ENCODE results near the gene ARHGEF2.

ARHGEF2 gene

DNA sequence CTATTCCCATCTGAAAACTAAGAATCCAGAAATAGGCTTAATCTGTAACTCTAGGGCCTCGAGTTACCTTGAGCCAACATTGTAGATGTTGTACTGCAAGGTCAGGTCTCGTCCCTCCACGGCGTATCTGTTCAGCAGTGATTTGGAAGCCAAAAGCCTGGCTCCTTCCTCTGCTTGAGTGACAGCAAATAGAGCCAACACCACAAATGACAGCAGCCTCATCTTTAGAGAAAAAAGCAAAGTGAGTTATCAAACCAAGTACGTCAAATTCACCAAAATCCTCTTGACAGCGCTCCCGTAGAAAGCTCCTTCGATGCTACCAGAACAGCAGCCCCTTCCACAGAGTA, 41.6 kb upstream of the ARHGEF2 start:
- peak overlapping the region; percentile 92 for H3K4me3 ChIP-seq (ENCODE audit: low read depth, low read length)
- TF ChIP-seq, protein P1, sequence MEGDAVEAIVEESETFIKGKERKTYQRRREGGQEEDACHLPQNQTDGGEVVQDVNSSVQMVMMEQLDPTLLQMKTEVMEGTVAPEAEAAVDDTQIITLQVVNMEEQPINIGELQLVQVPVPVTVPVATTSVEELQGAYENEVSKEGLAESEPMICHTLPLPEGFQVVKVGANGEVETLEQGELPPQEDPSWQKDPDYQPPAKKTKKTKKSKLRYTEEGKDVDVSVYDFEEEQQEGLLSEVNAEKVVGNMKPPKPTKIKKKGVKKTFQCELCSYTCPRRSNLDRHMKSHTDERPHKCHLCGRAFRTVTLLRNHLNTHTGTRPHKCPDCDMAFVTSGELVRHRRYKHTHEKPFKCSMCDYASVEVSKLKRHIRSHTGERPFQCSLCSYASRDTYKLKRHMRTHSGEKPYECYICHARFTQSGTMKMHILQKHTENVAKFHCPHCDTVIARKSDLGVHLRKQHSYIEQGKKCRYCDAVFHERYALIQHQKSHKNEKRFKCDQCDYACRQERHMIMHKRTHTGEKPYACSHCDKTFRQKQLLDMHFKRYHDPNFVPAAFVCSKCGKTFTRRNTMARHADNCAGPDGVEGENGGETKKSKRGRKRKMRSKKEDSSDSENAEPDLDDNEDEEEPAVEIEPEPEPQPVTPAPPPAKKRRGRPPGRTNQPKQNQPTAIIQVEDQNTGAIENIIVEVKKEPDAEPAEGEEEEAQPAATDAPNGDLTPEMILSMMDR (IDR thresholded peaks at IDR 0.05; ENCODE audit: borderline replicate concordance, insufficient read depth, low read depth, low read length), result no peak

- no peak overlapping the region for H3K4me3 ChIP-seq (ENCODE audit: low read depth, low read length)
- TF ChIP-seq, protein P1 (IDR thresholded peaks at IDR 0.05; ENCODE audit: borderline replicate concordance, insufficient read depth, low read depth, low read length), result no peak
These were observed 36.5 kb upstream of the ARHGEF2 start for GRCh38 chr1:156014829-156015228.

DNA sequence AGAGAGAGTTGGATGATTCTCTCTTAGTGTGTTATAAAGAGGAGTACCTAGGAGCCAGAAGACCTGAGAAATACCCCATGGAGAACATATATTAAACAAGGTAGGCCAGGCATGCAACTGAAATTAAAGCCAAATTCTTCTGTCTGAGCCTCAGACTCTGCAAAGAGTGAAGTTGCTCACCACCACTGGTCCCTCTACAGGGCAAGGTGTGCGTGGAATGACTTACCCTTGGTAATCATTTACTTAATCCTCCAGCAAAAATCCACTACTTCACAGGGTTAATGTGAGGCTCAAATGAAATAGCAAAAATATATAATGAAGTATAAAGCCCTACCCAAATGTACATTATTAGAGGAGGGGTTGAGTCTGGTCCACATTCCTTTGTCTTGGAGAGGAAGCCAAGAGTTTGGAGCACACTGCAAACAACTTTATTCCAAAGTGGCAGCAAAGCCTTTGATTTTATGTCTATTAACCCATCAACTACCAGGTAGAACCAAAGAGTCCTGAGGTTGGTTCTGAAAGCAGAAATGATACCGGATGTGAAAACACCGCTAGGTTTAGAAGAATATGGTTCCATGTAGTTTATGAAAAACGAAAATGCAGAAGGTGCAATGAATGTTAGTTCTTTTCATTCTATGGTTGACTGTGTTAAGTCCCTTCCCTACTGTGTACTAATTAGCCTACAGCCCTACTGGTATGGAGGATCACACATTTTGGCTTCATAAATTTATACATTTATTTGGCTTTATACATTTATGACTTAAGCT, 33.9 kb upstream of the ARHGEF2 start:
- no peak overlapping the region for H3K4me3 ChIP-seq (ENCODE audit: low read depth, low read length)
- TF ChIP-seq, protein P1 (IDR thresholded peaks at IDR 0.05; ENCODE audit: borderline replicate concordance, insufficient read depth, low read depth, low read length), result no peak

- TF ChIP-seq, protein P1 (IDR thresholded peaks at IDR 0.05; ENCODE audit: borderline replicate concordance, insufficient read depth, low read depth, low read length), result no peak
- no peak overlapping the region for H3K4me3 ChIP-seq (ENCODE audit: low read depth, low read length)
These were observed 31.1 kb upstream of the ARHGEF2 start for GRCh38 chr1:156009404-156009803.

DNA sequence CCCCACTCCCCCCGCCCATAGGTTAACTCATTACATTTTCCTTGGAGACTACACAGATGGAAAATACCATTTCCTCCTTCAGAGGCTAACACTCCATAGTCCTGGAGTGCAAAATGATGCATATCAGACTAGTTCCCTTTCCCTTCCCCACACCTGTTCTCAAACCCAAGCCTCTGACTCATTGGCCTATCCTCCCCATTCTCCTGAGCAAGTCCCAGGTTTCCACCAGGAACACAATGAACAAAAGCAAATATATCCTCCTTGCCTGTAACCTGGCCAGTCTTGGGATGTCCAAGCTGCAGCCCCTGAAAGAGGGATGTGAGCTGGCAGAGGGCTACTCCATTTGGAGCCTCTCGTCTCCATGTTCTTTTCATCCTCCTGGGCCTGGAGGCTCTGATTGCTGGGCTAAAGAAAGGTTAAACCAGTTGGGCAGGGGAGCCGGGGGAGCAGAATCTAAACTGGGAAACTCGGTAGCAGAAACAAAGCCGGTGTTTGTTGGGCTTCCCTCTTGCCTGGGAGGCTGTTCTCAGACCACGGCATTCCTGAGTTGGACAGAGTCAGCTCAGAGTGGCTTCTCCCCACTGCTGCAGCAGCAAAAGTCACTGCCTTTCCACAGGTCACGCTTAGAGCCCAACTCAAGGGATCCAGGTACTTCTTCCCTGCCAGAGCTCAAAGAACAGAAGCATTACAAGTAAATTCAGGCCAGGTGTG, 28.5 kb upstream of the ARHGEF2 start:
- TF ChIP-seq, protein P1 (IDR thresholded peaks at IDR 0.05; ENCODE audit: borderline replicate concordance, insufficient read depth, low read depth, low read length), result no peak
- H3K4me3 ChIP-seq (ENCODE audit: low read depth, low read length), result no peak overlapping the region

- H3K4me3 ChIP-seq (ENCODE audit: low read depth, low read length), result no peak overlapping the region
- TF ChIP-seq, protein P1 (IDR thresholded peaks at IDR 0.05; ENCODE audit: borderline replicate concordance, insufficient read depth, low read depth, low read length), result no peak
These were observed 26.7 kb upstream of the ARHGEF2 start for GRCh38 chr1:156004843-156005584.
